GM23248 (cell line): ENCODE measurements around the gene B3GNT4.

Source experiments
- EZH2 ChIP-seq: fragments of 200-600 bp; sonication (generic); IDR thresholded peaks from 2 replicates; pipeline ENCODE4 v1.6.1; 2018; ENCODE audit warnings: antibody characterized with exemption, mild to moderate bottlenecking; ENCODE audit not compliant: insufficient read depth, poor library complexity, severe bottlenecking
- EZH2phosphoT487 ChIP-seq: fragments of 200-600 bp; sonication (generic); IDR thresholded peaks from 2 replicates; pipeline ENCODE4 v1.6.1; 2018; ENCODE audit warnings: antibody characterized with exemption, moderate library complexity, mild to moderate bottlenecking, low read depth; ENCODE audit not compliant: insufficient read depth

- TF ChIP-seq EZH2 (no peak), EZH2phosphoT487 (no peak)
Observed at GRCh38 chr12:122201381-122201780, 2.1 kb upstream of the B3GNT4 start.
